Measurements from ENCODE around the gene ZCCHC17.

Gene ZCCHC17

DNA sequence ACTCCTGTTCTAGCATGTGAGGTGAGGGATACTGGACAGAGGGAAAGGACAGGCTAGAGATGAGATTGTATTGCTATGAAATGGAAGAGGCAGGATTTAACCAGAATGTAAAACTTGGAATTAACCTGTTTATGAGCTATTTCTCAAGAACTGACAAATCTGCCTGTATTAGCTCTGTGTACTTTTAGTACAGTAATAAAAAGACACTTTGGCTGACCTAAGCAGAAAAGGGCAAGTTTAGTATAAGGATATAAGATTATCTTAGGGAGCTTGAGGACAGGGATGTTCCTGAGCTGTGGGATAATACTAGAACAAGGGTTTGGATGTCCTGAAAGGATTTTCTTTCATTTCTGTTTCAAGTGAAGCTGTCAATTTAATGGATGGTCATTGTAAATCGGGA is 11.2 kb downstream of the ZCCHC17 start:
- DNase-seq = no peak

DNA sequence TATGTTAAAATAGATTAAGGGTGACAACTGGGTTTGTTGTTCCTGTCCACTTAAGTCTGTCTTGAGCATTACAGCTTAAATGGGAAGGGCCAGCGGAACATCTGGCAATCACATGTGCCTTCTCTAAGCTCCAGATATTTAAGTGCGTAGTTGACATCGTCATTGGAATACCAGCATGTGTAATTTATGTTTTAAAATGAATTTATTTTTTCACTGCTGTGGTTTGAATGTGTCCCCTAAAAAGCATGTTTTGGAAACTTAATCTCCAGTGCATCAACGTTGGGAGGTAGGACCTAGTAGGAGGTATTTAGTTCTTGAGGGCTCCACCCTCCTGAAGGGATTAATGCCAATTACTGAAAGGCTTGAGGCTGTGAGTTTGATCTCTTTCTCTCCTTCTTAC is 13.4 kb downstream of the ZCCHC17 start:
- no peak for DNase-seq

DNA sequence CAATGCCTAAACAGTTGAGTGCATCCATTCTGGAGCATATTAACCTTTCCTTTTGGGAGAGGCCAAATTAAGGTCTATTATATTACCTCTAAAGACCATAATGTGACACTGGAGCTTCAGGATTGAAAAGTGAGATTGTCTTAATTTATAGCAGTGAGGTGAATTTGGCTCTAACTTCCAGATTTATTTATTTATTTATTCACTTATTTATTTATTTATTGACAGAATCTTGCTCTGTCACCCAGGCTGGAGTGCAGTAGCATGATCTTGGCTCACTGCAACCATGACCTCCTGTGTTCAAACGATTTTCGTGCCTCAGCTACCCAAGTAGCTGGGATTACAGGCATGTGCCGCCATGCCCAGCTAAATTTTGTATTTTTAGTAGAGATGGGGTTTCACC is 19.1 kb downstream of the ZCCHC17 start:
- DNase-seq = no peak

DNA sequence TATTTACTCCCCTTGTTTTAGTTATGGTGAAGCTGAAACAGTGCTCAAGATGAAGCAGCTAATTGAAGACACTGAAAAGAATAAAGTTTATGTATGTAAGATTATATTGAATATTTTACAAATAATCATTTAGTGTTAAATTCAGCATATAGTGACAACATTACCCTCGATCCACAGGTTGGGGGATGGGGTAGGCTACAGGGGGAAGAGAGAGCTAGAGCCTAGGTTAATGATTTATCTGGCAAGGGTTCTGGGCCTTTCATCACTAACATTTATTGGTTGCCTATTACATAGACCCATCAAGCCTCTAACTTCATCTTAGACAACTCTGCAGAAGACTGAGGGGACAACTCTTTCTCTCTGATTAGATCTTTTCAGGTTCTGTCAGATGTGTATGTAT is 21.3 kb downstream of the ZCCHC17 start:
- DNase-seq = no peak

DNA sequence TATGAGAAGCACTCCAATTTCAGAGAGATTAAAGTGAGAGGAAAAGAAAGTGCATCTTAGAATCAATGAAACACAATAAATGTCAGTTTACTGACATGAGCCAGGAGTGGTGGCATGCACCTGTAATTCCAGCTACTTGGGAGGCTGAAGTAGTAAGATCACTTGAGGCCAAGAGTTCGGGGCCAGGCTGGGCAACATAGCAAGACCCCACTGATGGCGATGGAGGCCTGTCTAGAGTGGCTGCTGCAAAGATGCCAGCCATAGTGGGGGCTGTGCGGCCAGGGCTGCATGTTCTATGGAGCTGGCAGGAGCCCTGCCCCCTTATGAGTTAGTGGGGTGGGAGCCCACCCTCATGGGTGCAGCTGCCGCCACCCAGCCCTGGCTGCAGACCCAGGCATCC is 27.3 kb downstream of the ZCCHC17 start:
- no peak for DNase-seq

DNA sequence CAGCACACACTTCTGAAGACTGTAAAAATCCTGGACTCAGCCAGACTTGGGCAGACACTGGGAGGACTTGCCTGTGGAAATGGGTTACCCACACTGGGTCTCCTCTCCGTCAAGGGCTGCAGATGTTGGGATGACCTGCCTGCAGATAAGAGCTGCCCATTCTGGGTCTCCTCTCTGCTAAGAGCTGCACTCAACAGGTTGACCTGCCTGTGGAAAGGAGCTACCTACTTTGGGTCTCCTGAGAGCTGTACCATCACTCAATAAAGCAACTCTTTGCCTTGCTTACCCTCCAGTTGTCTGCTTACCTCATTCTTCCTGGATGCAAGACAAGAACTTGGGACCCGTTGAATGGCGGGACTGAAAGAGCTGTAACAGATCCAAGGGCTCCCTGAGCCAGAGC is 28.2 kb downstream of the ZCCHC17 start:
- DNase-seq = no peak

DNA sequence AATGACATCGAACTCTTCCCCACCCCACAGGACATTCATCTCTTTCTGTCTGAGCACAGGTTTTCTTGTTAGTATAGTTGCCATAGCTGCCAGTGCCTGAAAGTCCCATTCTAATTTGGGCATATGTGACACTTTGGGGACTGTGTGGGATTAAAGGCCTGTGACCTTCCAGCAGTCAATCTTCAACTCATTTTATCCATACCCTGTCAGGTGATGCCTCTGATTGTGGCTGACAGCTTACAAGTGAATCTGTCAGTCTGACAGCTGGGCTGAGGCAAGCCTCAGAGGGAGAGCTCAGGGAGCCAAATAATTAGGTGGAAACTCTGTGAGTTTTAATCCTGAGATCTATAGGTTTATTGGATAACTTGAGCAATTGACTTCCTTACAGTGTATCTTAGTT is 29.6 kb downstream of the ZCCHC17 start:
- no peak for DNase-seq

DNA sequence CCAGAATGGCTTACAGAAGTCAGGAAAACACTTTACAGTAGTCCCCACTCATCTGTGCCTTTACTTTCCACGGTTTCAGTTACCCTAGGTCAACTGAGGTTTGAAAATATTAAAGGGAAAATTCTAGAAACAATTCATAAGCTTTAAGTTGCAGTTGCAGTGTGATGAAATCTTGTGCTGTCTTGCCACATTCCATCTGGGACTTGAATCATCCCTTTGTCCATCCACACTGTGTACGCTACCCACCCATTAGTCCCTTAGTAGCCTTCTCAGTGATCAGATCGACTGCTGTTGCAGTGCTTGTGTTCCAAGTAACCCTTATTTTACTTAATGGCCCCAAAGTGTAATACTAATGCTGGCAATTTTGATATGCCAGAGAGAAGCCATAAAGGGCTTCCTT is 30.5 kb downstream of the ZCCHC17 start:
- no peak for DNase-seq

DNA sequence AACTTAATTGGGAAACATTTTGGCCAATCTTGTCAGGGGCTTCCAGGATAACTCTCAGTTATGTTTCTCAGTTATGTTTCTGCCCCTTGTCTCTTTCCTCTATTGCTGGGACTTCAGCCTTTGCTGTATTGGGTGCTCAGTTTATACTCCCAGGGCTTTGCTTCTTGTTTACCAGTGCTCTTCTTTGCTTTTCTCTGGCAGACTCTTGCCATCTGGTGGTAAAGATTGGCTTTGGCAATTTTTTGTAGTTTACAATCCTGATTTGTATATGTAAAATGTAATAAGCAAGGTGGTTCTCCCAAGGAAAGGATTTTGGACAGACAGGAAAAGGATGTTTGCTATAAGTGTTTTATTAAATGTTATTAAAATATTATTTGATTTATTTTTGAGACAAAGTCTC is 38.2 kb downstream of the ZCCHC17 start:
- no peak for DNase-seq

DNA sequence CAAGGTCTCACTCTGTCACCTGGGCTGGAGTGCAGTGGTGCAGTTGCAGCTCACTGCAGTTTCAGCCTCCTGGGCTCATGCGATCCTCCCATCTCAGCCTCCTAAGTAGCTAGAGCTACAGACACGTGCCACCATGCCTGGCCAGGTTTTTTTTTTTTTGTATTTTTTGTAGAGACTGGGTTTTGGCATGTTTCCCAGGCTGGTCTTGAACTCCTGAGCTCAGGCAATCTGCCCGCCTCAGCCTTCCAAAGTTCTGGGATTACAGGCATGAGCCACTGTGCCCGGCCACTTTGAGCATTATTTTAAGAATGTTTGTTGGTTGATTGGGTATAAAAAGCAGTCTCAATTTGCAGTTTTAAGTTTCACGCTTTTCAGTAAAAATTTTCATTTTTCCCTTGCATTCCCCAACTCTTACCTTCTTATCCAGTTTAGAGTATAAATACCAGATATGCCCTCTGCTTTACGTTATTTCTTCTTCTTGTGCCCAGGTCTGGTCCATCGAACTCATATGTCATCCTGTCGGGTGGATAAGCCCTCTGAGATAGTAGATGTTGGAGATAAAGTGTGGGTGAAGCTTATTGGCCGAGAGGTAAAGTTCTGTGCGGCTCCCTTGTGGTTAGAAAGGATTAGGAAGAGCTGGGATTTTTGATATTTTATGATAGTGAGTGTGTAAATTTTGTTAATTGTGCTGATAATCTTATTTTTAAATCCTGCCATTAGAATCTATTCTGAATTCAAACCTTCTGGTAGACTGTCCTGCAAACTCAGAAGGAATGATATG is 40.0 kb downstream of the ZCCHC17 start:
- DNase-seq = no peak

DNA sequence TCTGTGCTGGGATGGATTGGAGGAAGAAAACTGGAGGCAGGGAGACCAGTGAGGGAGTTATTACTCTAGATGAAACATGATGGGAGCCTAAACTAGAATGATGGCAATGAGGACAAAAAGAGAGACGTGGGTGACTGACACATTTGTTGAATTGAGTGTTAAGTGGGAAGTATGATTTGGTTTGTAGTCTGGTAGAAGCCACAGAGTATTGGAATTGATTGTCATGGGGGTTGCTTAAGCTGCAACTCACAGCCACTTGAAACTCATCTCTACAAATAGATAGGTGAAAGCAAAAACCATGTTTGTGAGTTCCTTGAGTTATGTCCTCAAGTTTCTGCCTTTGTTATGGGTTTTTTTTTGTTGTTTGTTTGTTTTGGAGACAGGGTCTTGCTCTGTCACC is 47.7 kb downstream of the ZCCHC17 start:
- DNase-seq = no peak

DNA sequence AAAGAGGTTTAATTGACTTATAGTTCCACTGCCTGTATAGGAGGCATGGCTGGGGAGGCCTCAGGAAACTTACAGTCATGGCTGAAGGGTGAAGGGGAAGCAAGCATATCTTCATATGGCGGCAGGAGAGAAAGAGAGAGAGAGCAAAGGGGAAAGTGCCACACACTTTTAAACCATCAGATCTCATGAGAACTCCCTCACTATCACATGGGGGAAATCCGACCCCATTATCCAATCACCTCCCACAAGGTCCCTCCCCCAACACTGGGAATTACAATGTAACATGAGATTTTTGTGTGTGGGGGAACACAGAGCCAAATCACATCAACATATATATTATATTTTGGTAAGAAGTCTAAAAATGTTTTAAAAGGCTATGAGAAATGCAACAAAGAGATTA is 48.8 kb downstream of the ZCCHC17 start:
- DNase-seq = no peak

DNA sequence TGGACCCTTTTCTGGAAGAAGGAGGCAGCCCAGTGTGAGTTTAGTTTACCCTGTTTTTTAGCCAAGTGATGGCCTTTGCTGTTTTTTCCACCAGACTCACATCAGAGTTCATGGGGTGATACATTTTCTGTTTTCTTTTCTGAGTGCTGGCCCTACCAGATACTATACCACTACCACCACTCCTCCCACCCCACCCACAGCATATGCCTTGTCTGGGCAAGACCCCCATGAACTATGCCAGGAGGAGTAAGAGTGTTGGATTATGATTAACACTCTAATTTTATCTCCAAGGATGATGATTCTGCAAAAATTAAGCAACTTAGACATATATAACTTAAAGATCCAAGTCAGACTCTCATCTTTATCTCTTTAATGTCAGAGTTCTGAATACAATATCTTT is 50.0 kb downstream of the ZCCHC17 start:
- DNase-seq = no peak

DNA sequence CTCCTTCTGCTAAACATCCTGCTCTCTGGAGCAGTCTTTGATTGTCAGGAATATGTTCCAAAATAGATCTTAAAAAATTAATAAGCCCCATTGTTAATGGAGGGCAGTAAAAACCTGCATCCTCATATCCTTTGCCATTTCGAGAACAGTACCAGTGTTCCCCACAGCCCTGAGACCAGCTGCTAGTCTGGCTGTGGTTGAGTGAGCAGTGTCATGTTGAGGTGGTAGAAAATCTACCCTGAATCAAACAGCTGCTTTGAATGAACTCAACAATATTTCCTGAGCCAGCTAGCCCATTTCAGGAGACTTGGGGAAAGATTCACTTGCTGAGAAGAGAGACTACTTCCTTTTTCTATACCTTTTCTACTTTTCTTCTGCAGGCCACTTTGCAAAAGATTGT is 51.6 kb downstream of the ZCCHC17 start:
- no peak for DNase-seq

DNA sequence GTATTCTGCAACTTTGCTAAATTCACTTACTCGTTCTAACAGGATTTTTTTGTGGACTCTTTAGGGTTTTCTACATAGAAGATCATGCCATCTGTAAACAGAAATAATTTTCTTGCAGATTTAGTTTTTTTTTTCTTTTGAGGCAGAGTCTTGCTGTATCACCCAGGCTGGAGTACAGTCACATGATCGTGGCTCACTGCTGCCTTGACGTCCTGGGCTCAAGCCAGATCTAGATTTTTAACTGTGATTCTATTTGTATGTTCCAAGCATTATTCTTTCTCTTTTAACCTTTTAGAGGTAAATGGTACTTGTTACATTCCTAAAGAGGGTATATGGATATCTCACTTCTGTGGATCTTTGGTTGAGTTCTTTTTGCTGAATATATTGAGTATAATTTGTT is 57.5 kb downstream of the ZCCHC17 start:
- no peak for DNase-seq

DNA sequence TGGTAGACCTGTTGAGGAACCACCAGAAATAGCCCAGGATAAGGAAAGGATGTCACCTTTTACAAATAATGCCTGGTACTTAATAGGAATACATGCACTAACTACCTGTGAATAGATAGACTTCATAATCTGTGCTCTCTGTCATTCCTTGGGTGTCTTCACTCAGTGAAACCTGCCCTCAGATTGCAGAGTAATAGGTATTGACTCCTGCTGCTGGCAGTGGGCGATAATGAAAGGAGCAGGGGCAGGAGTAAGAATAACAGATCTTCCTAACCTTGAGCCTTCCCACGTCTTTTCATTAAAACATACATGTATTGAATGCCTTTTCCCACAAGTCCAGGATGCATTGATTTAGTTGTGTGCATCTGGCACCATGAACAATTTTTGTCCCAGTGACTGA is 59.6 kb downstream of the ZCCHC17 start:
- no peak for DNase-seq

DNA sequence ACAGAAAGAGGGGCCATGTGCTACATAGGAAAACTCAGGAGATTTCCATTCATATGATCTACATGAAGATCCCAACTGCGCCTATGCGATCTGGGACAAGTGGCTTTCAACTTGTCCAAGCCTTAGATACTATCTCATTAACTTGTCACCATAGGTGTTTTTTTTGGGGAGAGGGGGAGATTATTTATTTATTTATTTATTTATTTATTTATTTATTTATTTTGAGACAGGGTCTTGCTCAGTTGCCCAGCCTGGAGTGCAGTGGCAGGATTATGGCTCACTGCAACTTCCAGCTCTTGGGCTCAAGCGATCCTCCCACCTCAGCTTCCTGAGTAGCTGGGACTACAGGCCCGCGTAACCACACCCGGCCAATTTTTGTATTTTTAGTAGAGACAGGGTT is 64.8 kb downstream of the ZCCHC17 start:
- DNase-seq = no peak

DNA sequence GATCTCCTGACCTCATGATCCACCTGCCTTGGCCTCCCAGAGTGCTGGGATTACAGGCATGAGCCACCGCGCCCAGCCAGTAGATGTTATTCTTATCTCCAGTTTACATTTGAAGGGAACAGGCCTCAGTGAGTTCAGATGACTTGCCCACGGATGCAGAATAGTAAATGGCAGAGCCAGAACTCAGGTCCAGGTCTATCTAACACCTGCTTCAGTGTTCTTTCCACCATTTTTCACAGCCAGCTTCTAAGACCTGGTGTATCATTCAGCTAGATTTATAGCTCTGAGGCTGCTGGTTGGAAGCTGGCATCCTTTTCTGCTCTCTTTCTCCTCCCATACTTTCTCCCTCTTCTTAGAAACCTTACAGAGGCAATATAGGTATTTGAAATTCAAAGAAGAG is 65.2 kb downstream of the ZCCHC17 start:
- DNase-seq = no peak

DNA sequence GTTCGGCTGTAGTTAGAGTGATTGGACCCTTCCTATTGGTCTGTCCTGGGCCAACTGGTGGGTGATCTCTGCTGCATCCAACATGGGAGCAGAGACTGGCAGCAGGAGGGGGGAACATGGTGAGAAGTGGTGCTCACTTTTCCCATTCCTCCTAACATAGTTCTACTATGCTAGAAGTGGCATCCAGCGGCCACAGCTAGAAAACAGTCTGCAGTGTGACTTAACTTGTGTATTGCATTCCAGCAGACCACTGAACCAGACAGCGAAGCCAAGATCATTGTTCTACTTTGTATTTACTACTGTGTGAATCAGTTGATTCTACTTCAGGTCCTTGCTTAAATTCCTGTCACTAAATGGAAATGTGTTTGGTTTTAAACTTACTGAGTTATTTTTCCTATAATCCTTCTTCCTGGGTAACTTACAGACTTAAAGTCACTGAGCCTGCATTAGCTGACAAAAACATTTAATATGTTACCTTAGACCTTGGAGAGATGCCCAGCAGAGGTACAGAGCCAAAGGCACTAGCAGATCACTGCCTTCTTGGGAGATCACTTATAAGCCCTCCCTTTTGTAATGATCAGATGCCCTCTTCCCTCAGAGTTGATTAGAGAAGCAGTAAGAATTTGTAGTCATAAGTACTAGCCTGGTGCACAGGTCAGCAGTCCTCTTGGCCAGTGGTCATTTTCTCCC is 67.9 kb downstream of the ZCCHC17 start:
- DNase-seq = no peak

DNA sequence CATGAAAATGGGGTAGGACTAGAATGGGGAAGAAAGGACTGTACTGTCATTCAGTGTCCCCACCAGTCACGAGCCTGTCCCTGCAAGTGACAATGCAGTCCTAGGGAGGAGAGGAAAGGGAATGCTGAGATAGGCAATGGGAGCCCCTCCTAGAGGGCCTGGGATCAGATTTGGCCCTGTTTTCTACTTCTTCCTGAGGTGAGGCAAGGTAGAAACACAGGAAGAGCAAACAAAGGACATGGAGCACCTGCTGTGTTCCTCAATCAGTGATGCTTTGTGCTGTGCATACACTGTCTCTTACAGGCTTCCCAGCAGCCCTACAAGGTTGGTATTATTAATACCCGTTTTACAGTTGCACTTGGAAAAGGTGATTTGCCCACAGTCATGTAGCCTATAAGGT is 70.0 kb downstream of the ZCCHC17 start:
- no peak for DNase-seq

DNA sequence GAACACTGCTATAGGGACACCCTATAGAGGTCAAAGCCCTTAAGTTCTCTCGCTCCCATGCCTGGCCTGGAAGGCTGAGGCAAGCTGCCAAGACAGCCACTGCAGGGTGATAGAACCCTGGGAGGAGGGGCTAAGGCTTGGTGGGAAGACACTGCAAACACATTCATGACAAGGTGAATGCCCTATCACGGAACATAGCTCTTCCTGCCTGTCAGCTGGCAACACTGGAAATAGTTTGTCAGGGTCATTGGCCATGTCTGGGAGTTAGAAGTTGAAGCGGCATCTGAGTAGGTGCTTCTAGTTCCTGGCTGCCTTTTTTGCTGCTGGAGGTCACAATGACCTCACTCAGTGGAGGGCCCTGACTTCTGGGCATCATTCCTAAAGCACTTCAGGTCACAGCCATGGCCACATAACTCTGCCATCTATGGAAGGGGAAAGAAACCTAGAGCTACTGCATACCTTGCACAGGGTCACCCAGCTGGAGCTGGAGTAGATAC is 71.8 kb downstream of the ZCCHC17 start:
- DNase-seq = no peak

DNA sequence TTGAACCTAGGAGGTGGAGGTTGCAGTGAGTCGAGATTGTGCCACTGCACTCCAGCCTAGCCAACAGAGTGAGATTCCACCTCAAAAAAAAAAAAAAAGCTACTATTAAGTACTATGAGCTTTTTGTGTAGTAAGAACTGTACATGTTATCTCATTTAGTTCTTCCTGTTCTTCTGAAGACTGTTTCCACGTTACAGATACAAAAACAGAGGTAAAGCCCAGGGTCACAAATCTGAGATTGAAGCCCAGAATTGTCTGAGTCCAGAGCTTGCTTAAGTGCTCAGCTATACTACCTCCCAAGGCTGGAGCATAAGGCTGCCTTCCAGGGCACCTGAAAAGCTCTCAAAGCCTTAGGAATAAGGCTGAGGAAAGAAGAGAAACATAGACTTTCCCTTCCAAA is 73.2 kb downstream of the ZCCHC17 start:
- DNase-seq = no peak

DNA sequence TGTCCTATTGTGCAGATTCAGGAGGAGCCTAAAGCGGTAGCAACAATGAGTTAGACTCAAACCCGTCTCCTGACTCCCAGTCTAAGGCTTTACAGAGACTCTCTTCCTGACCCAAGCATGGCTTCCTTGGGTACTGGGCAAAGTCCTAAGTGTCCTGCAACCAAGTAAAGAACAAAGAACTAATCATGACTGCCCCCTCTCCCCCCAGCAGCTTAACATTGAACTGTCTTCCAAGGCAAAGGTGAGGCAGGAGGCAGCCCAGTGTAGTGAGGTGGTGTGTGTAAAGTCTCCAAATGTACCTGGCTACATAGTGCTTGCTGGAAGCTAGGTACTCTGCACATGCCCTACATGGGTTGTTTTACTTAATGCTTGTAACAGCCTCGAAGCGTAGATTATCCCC is 73.7 kb downstream of the ZCCHC17 start:
- no peak for DNase-seq

DNA sequence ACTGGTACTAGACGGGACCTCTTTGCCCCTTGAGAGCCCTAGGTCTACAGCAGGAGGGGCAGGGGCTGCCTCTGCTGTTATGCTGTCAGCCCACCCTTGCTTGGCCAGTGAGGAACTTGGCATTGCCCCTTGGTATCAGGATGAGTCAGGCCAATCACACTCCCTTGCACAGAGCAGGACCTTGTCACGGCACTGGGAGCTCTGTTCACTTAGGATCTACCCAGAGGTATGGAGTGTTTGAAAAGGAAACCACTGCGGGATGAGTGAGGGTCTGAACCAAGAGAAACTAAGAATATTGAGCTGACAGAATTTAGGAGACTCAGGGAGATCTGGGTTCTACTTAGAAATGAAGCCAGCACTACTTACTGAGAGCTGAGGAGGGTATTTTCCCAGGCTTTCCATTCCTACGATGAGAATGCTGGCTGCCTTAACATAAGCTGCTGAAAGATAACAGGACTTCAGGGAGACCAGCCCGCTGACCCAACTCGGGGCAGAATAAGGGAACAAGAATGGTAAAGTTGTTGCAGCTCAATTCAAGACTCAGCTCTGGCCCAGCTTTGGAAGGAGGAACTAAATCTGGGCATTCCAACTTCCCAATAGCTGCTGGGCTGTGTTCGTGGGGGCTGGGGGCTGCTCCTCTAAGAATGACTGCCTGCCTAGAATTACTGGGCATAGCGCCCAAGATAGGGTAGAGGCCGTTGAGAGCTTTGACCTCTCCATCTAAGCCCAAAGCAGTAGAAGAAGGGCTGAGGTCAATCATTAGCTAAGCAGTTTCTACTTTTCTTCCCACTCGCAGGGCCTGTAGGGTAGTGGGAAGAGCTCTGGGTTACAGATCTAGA is 74.5 kb downstream of the ZCCHC17 start:
- no peak for DNase-seq

Data from activated T-cell treated with anti-CD3 and anti-CD28 coated beads, Interleukin-2, amount 50 U/mL, for 48 hours (primary cell).